GM21619 (cell line): ENCODE data around the gene PCSK5.
"Not testable (repeated sequence)": the region's sequence is repeated elsewhere in the genome, so short reads cannot be mapped to it uniquely, and the experiment has no call there.

Source experiments
- ATAC-seq: cut with Tn5 transposase; IDR thresholded peaks from one replicate; pipeline ENCODE4 v1.9.1; 2021; ENCODE audit not compliant: unreplicated experiment

The PCSK5 gene

DNA sequence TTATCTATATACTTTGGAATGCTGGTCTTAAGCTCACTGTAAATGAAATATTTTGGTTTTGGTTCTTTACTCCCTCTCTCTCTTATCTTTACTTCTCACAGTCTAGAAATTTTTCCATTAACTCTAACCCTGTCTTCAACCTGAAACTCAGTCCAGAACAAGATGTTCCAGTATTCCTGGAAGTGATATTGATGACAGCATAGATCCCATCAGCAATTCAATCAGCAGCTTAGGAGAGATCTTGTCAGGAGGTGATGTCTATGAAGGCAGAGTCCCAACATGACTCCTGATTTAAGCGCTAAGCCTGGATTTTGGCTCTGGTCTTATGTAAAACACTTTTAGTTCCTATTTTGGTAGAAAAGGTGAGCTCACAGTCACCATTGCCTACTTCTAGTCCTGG is 451.1 kb downstream of the PCSK5 start:
- no peak for ATAC-seq

- ATAC-seq: no peak
Observed at GRCh38 chr9:76342201-76342600, 451.7 kb downstream of the PCSK5 start.

- ATAC-seq: no peak
Observed at GRCh38 chr9:76342858-76343257, 452.4 kb downstream of the PCSK5 start.

DNA sequence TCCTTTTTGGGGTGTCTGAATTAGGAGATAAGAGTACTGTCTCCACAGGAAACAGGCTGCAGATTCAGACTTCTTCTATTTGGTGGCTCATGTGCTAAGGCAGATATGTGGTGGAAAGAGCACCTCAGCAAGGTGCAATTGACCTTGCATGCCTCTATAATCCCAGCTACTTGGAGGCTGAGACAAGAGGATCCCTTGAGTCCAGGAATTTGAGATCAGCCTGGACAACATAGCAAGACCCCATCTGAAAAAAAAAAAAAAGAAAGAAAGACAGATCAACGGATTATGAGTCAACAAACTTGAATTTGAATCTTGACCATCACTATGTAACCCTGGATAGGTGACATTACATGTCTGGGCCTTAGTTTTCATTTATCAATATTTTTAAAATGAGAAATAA is 459.4 kb downstream of the PCSK5 start:
- ATAC-seq: no peak

DNA sequence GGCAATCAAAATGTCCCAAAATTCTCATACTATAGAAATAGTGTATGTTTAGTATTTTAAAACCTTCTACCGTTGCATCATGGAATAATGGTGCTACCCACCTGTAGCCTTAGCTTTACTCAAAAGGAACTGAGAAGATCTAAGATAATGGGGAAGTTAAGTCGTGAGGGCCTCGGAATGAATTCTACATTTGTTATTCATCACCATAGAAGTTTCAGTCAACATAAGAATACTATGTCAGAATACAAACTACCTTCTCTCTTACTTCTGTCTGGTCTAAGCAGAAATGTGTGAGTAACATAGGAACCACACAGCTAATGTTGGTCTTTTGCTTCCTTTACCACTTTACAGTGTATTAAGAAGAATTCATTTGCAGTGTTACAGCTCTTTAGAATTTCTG is 460.5 kb downstream of the PCSK5 start:
- no peak for ATAC-seq

- ATAC-seq: no peak
Observed at GRCh38 chr9:76352026-76352620, 461.6 kb downstream of the PCSK5 start.

GRCh38 chr9:76353280-76353679 is 462.8 kb downstream of the PCSK5 start:
- ATAC-seq: no peak

DNA sequence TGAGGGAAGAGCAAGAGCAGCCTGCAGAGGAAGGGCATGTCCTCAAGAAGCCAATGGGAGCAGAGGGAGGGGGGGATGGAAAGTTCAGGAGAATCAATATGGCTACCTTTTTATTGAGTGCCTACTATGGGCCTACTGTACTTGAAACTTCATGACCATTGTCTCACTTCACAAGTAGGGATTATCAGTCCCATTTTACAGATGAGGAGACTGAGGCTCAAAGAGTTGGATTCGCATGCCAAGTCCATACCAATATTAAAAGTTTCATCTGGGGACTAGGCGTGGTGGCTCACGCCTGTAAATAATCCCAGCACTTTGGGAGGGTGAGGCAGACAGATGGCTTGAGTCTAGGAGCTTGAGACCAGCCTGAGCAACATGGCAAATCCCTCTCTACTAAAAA is 463.7 kb downstream of the PCSK5 start:
- ATAC-seq: no peak

GRCh38 chr9:76355886-76356285 is 465.4 kb downstream of the PCSK5 start:
- no peak for ATAC-seq

DNA sequence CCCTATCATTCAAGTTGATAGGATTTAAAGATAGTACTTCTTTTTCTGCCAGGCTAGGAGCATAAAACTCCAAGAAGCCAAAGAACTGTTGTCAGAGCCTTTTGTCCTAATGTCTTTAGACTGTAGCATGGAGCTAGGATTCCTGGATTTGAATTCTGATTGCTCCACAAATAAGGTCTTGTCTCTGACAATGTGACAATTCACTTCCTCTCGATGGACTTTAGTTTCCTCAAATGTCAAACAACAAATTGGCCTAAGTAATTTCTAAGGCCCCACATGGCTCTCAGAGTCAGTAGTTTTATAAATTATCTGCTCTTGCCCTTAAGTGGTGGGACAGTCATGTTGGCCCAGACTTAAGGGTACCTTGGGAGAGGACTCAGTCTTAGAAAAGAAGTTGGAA is 467.1 kb downstream of the PCSK5 start:
- ATAC-seq: no peak

- ATAC-seq: no peak
Observed at GRCh38 chr9:76358628-76359280, 468.3 kb downstream of the PCSK5 start.

DNA sequence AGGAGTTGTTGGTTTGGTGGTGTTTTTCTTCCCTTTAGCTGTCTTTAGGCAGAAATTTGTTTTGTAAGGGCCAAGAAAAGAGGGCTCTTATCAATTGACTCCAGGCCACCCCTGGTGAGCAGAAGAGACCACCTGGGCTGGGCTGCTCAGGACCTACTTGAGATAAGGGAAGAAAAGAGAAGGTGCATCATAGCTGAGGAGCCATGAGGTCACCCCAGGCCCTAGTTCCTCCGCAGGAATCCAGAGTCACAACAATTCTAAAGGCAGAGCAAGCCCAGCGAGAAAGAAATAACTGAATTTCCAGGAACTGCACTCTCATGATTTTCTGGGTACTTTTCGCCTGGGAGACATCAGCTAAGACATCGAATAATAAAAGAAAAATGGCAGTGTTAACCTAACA is 468.9 kb downstream of the PCSK5 start:
- ATAC-seq: no peak

- no peak for ATAC-seq
Observed at GRCh38 chr9:76359766-76360165, 469.3 kb downstream of the PCSK5 start.

GRCh38 chr9:76362332-76363031 is 472.0 kb downstream of the PCSK5 start:
- not testable (repeated sequence) for ATAC-seq

DNA sequence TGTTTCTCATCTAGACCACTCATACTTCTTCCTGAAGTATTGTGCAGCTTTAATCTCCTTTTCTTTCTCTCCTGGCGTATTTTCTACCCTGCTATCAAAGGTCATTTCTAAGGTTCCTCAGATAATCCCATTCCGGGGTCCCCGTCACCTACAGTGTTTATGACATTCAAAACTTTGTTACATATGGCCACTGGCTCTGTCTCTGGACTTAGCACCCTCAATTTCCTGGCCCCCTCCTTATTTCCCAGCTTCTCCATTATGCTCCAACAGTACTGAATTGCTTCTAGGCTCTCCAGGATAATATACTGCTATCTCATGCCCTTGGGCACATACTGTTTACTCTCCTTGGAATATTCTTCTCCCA is 472.5 kb downstream of the PCSK5 start:
- no peak for ATAC-seq

- no peak for ATAC-seq
Observed at GRCh38 chr9:76365028-76365427, 474.6 kb downstream of the PCSK5 start.

DNA sequence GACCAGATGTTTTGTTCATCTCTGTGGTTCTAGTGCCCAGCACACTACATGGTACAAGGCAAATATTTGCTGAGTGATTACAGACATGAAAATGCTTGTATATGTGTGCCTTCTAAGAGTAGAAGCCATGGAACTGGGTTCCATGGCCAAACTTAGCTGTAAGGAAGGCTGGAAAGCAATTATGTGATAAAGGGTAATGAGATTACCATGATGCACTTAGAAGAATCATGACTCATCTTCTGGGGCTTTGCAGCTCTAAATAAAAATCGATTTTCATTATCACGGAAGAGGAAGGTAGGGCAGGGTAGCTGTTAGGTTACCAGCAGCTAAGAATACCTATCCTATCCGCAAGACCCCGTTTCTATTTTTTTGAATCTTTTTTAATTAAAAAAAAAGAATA is 475.8 kb downstream of the PCSK5 start:
- no peak for ATAC-seq

GRCh38 chr9:76369583-76369982 is 479.1 kb downstream of the PCSK5 start:
- ATAC-seq: peak; percentile 51

- no peak for ATAC-seq
Observed at GRCh38 chr9:76370396-76371023, 480.0 kb downstream of the PCSK5 start.

- ATAC-seq: no peak
Observed at GRCh38 chr9:76371901-76372300, 481.4 kb downstream of the PCSK5 start.

DNA sequence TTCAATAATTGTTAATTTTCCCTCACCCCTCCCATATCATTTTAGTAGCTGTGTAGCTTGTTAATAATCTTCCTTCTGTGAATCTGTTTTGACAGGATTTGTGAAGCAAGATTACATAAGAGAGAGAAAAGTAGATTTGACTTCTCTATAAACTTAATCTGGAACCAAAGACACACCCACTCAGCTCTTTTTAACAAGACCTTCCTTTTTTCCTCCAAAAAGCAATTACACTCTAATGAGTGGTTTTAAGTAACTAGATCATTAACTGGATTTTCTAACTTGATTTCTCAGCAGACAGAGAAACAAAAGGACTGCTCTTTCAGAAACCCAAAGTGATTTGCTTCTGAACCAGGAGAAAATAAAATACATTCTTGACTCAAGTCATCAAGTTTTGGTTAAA is 481.9 kb downstream of the PCSK5 start:
- ATAC-seq: no peak

DNA sequence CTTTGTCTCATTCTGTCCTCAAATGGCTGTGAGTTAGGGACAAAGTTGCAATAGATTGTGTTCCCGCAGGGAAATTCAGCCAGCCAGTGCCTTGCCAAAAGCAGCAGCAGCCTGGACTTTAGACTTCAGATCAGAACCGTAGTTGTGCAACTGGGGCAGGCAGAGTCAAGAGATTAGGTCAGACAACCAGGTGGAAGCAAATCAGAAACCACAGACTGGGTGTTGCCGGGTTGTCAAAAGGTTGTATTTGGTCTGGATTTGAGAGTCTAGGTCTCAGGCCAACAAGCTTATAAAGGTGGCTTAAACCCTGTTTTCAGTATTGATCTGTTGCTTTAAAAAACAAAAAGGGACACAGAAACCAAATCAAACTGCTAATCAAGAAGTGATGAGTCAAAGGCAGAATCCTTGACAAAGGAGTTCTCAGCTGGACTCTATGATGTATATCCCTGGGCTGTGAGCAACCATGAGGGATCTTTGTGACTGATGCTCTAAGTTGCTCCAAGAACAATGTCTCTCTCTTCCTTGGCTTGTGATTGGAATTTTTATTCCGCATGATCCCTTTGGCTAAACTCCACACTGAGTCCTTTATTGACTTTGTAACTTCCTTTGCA is 482.8 kb downstream of the PCSK5 start:
- ATAC-seq: no peak
